ENCODE results near the gene CA9. TPM values are rescaled to one million over a fixed set of nuclear protein-coding genes. Genes with fewer than 3 reads are reported as not detected.

CA9 gene
- total RNA-seq, 1 experiment from 2014 or later, result 2.1 TPM

DNA sequence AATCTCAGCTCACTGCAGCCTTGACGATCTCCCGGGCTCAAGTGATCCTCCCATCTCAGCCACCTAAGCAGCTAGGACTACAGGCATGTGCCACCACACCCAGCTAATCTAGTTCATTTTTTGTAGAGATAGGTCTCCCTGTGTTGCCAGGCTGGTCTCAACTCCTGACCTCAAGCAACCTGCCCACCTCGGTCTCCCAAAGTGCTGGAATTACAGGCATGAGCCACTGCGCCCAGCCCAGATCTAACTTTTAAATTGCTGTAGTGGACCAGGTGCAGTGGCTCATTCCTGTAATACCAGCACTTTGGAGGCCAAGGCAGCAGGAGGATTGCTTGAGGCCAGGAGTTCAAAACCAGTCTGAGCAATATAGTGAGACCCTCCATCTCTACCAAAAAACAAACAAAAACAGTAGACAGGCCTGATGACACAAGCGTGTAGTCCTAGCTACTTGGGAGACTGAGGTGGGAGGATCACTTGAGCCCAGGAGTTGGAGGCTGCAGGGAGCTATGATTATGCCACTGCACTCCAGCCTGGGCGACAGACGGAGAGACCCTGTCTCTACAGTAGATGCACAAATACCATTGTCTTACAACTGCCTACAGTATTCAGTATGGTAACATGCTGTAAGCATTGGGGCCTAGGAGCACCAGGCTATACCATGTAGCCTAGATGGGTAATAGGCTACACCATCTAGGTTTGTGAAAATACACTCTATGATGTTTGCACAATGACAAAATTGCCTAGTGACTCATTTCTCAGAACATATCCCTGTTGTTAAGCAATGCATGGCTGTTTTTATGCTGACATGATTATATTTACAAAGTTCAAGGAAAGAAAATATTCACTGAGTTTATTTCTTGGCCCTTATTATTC is 21.5 kb upstream of the CA9 start:
- DNase-seq (ENCODE audit: low spot score), result no peak

DNA sequence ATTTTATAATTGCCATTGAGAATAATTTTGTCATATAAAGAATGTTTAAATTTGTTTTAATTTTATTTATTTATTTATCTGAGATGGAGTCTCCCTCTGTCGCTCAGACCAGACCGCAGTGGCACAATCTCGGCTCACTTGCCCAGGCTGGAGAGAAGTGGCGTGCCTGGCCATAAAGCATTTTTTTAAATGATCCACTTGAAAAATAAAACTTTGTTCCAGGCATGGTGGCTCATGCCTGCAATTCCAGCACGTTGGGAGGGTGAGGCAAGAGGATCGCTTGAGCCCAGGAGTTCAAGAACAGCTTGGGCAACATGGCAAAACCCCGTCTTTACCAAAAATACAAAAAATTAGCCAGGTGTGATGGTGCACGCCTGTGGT is 20.9 kb upstream of the CA9 start:
- DNase-seq (ENCODE audit: low spot score), result no peak

DNA sequence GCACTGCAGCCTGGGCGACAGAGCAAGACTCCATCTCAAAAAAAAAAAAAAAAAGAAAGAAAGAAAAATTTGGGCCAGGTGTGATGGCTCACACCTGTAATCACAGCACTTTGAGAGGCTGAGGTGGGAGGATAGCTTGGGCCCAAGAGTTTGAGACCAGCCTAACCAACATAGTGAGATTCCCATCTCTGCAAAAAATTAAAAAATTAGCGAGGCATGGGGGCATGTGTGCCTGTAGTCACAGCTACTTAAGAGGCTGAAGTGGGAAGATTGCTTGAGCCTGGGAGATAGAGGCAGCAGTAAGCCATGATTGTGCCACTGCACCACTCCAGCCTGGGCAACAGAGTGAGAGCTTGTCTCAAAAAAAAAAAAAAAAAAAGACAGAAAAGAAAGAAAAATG is 20.1 kb upstream of the CA9 start:
- no peak for DNase-seq (ENCODE audit: low spot score)

DNA sequence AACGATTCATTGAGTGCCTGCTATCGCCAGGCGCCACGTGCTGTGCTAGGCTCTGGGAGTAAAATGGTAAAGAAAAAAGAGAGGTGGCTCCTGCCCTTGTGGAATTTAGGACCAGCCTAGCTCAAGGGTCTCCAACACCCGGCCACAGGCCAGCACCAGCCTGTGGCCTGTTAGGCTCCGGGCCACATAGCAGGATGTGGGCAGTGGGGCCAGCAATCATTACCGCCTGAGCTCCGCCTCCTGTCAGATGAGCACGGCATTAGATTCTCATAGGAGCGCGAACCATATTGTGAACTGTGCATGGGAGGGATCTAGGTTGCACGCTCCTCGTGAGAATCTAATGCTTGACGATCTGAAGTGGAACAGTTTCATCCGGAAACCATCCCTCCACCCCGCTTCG is 17.4 kb upstream of the CA9 start:
- no peak for DNase-seq (ENCODE audit: low spot score)

DNA sequence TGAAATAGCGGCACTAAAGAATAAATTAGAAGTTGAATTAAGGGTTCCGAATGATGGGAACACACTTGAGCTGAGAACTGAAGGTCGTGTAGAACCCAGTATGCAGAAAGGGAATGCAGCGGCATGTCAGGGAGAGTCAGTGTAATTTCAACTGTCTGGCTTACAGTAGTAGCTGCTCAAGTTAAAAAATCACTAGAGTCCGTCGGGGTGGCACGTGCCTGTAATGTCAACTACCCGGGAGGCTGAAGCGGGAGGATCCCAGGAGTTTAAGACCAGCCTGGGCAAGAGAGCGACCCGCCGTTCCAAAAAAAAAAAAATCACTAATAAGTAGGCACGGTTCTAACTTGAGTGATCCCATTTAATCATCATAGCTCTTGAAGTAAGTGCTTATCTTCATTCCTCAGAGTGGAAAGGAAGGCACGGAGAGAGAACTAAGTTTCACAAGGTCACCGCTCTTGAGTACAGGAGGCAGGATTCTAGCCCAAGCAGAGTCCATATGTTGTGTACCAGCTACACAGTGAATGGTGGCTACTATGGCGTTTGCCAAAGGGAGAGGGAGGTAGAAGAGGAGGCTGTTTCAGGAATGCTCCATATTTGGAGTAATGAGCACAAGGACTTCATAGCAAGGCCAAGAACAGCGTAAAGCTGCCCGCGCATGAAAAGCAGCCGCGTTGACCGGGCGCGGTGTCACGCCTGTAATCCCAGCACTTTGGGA is 16.7 kb upstream of the CA9 start:
- no peak for DNase-seq (ENCODE audit: low spot score)

DNA sequence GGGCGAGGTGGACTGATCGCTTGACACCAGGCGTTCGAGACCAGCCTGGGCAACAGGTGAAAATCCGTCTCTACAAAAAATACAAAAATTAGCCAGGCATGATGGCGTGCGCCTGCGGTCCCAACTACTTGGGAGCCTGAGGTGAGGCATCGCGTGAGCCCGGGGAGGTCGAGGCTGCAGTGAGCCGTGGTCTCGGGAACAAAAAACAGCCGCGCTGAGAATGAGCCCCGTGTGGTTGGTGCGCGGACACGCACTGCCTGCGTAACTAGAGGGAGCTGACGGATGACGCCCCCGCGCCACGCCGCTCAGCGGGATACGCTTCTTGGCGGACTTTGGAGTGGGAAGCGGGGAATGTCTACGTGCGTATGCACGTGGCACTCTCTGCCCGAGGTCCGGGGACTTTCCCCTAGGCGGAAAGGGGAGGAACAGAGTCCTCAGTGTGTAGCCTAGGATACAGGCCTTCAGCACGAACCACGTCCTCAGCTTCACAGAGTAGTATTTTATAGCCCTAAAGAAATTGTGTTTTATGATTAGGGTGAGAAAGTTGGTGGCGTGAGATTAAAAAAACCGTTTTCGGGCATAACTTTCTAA is 16.1 kb upstream of the CA9 start, which contains the start of gene RMRP:
Gene RMRP (minus strand): TSS at position 474 of the 591 bp plus-strand sequence.
- DNase-seq (ENCODE audit: low spot score), result peak; percentile 100

DNA sequence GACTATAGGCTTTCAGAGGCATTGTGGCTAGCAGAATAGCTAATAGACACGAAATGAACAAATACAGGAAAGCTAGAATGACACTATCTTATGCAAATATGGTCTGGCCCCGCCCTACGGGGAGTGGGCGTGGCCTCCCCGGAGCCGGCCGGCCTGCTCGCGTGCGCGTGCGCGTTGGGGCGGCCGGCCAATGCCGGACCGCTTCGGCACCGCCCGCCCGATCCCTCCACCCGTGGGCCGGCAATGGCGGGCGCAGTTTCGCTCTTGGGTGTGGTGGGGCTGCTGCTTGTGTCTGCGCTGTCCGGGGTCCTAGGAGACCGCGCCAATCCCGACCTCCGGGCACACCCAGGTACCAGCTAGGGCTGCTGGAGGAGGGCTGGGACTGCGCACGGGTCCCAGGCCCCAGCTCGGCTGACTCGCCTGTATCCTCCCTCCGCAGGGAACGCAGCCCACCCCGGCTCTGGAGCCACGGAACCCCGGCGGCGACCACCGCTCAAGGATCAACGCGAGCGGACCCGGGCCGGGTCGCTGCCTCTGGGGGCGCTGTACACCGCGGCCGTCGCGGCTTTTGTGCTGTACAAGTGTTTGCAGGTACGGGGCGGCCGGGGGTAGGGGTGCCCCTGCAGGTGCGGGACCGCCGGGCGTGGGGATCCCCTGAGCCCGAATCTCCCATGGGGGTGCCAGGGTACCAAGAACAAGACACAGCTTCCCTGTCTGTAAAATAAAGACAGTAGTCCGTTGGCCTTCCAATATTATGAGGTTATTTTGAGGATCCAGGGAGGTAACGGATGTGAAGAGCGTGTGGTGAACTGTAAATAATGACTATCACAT is 15.4 kb upstream of the CA9 start, which contains the start of gene CCDC107:
Gene CCDC107 (plus strand): TSS at position 156 of the 831 bp plus-strand sequence. CDS start 88 bp downstream, at position 244.
- peak; percentile 75 for DNase-seq (ENCODE audit: low spot score)

DNA sequence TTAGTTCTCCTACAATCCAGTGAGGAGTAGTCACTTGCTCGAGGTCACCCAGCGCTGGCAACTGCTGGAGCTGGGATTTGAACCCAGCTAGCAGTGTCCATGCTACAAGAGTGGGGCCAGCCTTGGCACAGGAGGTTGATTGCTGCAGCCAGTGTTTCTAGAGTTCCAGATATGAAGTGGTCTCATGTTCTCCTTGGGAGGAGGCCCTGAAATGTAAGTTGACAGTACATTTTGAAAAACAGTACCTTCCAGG is 14.8 kb upstream of the CA9 start:
- DNase-seq (ENCODE audit: low spot score), result peak; percentile 56

DNA sequence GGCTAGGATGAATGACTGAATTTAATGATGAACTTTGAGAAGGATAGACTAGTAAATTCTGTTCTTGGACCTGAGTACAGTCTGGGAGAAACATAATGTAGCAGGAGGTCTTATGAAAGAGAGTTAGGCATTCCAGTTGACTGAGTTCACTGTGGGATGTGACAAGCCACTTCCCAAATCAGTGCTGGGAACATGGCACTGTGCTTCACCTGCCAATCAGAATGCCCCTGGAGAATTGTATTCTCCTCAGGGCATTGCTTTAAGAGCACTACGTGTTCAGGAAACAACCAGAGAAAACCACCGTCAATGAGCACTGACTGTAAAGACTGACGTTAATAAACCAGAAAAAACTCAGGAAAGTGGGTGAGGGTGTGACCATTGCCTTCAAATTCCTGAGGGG is 14.4 kb upstream of the CA9 start:
- DNase-seq (ENCODE audit: low spot score), result peak; percentile 63

DNA sequence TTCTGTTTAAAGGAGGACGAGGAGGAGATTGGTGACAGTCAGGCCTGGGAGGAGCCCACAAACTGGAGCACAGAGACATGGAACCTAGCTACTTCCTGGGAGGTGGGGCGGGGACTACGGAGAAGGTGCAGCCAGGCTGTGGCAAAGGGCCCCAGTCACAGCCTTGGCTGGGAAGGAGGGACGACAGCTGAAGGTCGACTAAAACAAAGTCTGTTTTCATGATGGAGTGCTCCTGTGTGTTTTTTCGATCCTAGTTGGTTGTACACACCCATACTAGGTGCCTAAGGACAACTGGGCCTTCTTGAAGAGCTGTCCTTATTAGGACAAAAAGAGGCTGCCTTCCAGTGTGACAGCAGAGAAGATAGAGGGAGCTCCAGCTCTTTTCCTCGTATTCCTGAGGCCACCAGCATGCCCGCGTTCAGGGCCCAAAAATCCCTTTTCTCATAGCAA is 12.7 kb upstream of the CA9 start:
- peak; percentile 53 for DNase-seq (ENCODE audit: low spot score)

DNA sequence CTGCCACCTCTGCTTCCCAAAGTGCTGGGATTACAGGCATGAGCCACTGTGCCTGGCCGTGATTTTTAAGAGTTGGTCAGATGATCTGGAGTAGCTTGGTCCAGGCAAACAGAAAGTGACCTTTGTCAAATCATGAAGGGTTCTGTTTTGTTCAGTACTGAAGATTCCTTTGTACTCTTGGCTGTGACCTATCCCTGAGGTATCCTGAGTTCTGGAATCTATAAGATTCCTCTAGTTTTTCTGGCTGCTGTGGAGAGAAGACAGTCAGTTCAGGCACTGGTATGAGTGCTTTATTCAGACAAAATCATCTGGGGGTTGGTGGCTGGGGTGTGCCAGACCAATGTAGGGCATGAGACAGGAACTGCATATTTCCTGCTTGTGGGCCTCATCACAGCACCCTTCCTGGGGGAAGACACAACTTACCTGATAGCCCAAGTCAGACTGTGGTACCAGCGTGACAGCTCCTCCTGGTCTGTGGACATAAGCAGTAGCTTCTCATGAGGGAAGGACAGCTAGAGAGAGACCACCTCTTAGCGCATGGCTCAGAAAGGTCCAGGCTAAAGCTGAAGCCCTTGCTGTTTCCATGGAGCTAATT is 11.9 kb upstream of the CA9 start:
- DNase-seq (ENCODE audit: low spot score), result no peak

DNA sequence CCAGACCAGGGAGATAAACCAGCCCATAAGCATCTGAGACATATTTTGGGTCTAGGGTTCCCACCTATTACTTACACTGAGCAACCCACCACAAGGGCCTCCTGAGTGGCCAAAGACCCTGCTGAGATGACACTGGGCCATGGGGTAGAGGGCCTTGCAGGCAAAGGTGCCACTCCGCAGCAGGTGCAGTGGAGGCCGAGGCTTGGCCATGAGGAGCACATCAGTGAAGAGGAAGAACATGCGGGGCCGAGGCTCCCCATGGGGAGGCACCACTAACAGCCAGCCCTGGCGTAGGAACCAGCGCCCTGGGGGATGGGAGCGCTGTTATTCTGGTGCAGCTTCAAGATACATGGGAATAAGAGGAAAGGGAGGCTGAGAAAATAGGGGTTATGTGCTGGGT is 11.3 kb upstream of the CA9 start:
- DNase-seq (ENCODE audit: low spot score), result no peak

DNA sequence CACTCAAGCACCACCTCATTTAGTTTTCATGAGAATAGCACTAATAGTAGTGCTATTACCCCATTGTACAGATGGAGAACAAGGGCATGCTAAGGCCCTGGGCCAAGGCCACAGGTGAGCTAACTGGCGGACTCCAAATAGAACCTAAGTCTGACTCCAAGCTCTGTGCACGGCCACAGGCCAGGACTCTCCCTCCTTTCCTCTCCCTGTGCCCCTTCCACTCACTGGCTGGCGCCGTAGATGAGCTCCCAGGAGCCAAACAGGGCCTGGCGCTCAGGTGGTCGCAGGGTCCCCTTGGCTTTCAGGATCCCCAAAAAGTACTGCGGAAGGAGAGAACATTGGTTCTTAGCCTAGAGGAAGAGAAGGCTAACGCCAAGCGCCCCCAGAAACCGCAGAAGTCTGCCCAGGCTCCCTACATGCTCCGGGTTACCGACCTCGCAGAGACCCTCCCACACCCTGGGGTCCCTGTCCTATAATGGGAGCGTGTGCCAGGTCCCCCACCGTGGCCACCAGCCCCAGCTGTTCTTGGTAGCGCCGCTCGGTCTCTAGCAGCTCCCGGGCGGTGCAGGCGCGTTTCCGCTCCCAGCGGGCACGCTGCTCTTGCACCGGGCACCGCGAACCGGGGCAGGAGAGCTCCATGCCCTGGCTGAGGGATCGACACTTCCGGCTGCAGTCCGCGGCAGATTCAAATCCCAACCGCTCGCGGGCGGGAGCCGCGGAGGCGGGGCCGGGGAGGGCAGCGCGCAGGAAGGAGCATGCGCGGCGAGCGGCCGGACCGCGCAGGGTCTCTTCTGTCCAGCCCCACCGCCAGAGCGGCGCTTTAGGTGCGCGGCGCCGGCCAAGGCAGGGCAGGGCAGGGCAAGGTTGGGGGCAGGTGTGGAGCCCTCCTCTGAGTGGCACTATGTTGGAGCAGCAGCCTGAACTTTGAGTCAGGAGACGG is 8.9 kb upstream of the CA9 start, which contains the start of gene ARHGEF39:
Gene ARHGEF39 (minus strand): TSS at position 665 of the 940 bp plus-strand sequence. CDS start 26 bp downstream, at position 639.
- DNase-seq (ENCODE audit: low spot score), result peak; percentile 82

DNA sequence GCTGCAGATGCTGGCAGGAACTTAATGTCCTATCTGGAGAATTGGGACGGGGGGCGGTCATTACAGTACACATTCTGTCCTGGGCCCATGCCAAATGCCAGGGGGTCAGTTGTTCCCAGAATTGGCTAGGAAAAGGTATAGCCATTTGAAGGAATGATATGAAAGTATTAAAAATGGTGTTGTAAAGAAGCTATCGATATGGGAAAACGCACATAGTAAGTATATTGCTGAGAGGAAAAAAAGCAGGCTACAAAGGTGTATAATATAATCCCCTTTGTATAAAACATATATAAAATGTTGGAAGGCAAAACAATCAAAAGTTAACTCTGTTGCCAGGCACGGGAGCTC is 8.3 kb upstream of the CA9 start:
- no peak for DNase-seq (ENCODE audit: low spot score)

DNA sequence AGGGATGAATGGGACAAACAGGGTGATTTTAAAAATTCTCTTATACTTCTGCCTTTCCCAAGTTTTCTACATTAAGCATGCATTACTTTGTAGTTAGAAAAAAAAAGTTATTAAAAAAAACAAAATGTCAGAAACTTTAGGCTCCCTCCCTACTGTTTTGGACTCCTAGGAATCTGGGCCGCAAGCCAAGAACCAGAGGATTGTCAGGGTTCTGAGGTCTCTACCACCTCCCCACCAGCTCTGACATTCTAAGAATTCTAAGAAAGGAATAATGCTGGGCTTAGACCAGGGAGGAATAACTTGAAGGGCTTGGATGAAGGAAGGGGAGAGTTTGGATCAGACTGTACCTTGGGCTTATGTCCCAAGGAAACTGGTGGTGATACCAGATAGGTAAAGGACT is 7.7 kb upstream of the CA9 start:
- no peak for DNase-seq (ENCODE audit: low spot score)

DNA sequence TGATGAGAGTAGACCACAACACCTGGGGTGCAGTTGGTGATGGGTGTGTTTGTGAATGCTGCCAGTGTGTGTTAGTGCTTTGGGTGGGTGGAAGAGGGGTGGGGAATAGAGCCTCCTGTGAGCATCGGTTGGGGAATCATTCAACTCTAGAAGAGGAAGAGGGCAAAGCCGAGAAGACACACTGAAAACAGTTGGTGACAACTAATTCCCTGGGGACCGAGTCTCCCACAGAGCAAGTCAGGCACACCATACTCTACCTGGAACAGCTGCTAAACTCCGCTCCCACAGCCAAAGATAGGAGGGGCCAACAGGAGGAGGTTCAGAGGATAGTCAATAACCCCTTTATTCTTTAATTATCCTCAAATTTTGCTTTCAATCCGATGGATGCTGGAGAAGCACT is 7.2 kb upstream of the CA9 start:
- no peak for DNase-seq (ENCODE audit: low spot score)

DNA sequence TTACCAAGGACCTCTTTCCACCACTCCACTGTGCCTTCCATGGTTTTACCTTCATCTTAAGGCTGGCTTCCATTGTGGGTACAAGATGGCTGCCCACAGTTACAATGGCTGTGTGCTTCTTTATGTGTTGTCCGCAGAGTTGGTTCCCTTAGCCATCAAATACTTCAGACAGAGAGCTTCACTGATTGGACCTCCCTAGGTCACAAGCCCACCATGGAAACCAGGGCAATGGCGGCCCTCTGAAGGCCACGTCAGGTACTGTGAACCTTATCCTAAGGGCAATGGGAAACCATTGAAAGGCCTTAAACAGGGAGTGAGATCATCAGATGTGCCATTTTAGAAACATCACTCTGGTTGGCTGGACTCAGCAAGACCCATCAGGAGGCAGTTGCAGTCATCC is 5.8 kb upstream of the CA9 start:
- DNase-seq (ENCODE audit: low spot score), result no peak

DNA sequence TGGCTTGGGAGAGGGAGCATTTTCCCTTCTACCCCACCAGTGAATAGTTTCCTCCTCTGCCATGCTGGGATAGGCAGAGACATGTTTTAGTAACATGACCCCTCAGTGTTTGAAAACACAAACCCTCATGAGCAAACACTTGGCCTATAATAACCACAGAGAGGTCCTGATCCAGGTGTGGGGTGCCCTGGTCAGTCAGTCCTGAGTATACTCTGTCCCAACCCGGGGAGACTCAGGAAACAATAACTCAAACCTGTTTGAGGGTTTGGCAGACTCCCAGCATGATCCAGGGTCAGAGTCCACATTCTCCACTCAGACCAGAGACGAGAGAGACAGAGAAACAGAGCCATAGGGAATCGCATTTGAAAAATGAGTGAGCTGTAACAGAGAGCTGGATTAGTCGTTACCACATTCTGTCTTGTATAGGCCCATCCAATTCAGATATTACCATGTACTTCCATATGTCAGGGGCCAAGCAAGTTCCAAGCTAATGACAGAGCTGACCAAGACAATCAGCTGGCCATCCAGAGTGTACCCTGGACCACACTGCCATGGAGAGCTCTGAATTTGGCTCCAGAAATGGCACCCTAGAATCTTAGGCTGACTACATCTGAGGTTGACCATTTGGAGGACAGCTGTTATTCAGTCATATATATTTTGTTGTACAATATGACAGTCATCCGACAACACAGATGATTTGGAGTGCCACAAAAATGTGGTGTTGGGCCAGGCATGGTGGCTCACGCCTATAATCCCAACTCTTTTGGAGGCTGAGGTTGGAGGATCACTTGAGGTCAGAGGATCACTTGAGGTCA is 4.2 kb upstream of the CA9 start:
- no peak for DNase-seq (ENCODE audit: low spot score)

DNA sequence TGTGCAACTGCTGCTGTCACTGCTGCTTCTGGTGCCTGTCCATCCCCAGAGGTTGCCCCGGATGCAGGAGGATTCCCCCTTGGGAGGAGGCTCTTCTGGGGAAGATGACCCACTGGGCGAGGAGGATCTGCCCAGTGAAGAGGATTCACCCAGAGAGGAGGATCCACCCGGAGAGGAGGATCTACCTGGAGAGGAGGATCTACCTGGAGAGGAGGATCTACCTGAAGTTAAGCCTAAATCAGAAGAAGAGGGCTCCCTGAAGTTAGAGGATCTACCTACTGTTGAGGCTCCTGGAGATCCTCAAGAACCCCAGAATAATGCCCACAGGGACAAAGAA is 265 bp downstream of the CA9 start:
- DNase-seq (ENCODE audit: low spot score), result no peak

DNA sequence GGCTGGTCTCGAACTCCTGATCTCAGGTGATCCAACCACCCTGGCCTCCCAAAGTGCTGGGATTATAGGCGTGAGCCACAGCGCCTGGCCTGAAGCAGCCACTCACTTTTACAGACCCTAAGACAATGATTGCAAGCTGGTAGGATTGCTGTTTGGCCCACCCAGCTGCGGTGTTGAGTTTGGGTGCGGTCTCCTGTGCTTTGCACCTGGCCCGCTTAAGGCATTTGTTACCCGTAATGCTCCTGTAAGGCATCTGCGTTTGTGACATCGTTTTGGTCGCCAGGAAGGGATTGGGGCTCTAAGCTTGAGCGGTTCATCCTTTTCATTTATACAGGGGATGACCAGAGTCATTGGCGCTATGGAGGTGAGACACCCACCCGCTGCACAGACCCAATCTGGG is 1.5 kb downstream of the CA9 start:
- no peak for DNase-seq (ENCODE audit: low spot score)

Data from H4 (cell line).